Central memory CD8-positive, alpha-beta T cell (primary cell): ENCODE measurements around the gene STK32C.

Source experiments
- ATAC-seq: fragments of 150-1000 bp; cut with Tn5 transposase; replicated peaks from 2 replicates; pipeline ENCODE4 v1.10.0; 2022; ENCODE audit warnings: mild to moderate bottlenecking, moderate FRiP score, moderate number of reproducible peaks; ENCODE audit not compliant: poor library complexity, severe bottlenecking; ENCODE audit errors: extremely low read depth
- DNase-seq, 2 donors: peaks; one replicate each; pipeline ENCODE4 v3.0.0; 2021; ENCODE audit warnings: low spot score in 2 of 2
- H3K27ac Mint-ChIP-seq: one replicate; pipeline ENCODE4 v1.8.0; 2022; ENCODE audit warnings: low read depth, mild to moderate bottlenecking, moderate library complexity, mixed read lengths
- H3K27me3 Mint-ChIP-seq: one replicate; pipeline ENCODE4 v1.8.0; 2022; ENCODE audit warnings: mixed read lengths
- H3K36me3 Mint-ChIP-seq: one replicate; pipeline ENCODE4 v1.8.0; 2022; ENCODE audit warnings: mild to moderate bottlenecking, moderate library complexity, mixed read lengths; ENCODE audit not compliant: insufficient read depth
- H3K4me1 Mint-ChIP-seq: one replicate; pipeline ENCODE4 v1.8.0; 2022; ENCODE audit warnings: mixed read lengths
- H3K4me3 Mint-ChIP-seq: one replicate; pipeline ENCODE4 v1.8.0; 2022; ENCODE audit warnings: mild to moderate bottlenecking, moderate library complexity, mixed read lengths
- H3K9me3 Mint-ChIP-seq: one replicate; pipeline ENCODE4 v1.8.0; 2022; ENCODE audit warnings: mixed read lengths

Gene STK32C

DNA sequence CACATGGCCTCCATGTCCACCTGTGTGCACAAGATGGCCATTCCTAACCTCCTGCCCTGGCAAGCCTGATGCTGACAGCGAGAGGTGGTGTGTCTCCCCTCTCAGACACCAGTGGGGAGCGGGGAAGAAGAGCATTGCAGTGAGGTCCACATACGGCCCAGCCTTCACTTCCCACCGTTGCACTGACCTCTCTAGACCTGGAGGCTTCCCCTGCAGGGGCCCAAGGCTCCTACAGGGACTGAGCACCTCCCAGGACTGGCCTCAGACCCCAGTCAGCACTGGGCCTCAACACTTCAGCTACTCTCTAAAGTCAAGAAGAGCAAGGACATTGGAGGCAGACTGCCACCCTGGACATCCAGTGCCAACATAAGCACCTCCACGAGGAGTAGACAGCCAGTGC is 15.9 kb downstream of the STK32C start:
- DNase-seq (no peak), ATAC-seq (no peak)
- Mint-ChIP-seq H3K4me1 (no peaks in the 10 kb centered on the region), H3K36me3 (no peaks in the 10 kb centered on the region), H3K9me3 (no peaks in the 10 kb centered on the region), H3K27ac (no peak overlapping the region), H3K27me3 (no peaks in the 10 kb centered on the region), H3K4me3 (no peak overlapping the region)

DNA sequence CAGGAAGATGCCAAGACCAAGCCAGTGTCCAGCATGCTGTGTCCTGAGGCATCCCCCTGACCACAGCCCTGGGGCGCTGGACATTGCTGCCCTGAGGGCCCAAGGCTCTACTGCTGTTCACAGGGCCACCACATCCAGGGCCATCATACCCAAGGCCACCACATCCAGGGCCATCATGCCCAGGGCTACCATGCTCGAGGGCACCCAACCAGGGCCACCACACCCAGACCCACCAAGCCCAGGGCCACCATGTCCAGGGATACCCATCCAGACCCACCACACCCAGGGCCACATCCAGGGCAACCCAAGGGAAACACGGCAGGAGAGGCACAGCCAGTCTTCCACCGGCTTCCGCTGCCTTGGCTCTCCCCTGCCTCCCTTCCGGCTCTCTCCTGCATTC is 17.1 kb downstream of the STK32C start:
- H3K36me3 Mint-ChIP-seq, result no peaks in the 10 kb centered on the region
- H3K27ac Mint-ChIP-seq, result no peak overlapping the region
- no peaks in the 10 kb centered on the region for H3K4me1 Mint-ChIP-seq
- ATAC-seq (no peak), DNase-seq (no peak)
- H3K27me3 Mint-ChIP-seq, result no peaks in the 10 kb centered on the region
- no peak overlapping the region for H3K4me3 Mint-ChIP-seq
- H3K9me3 Mint-ChIP-seq, result no peaks in the 10 kb centered on the region

DNA sequence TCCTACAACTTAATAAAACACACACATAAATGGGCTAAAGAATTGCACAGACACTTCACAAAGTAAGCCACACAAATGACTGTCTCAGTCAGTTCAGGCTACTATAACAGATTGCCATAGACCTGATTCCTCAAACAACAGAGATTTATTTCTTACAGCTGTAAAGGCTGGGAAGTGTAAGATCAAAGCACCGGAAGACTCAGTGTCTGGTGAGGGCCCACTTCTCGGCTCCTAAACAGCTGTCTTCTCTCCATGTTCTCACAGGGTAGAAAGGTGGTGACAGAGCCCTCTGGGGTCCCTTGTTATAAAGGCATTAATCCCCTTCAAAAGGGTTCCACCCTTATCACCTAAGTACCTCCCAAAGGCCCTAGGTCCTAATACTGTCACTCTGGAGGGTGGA is 18.3 kb downstream of the STK32C start:
- H3K4me1 Mint-ChIP-seq, result no peaks in the 10 kb centered on the region
- no peak overlapping the region for H3K27ac Mint-ChIP-seq
- DNase-seq, result no peak
- ATAC-seq, result no peak
- no peaks in the 10 kb centered on the region for H3K36me3 Mint-ChIP-seq
- no peaks in the 10 kb centered on the region for H3K9me3 Mint-ChIP-seq
- no peaks in the 10 kb centered on the region for H3K27me3 Mint-ChIP-seq
- no peak overlapping the region for H3K4me3 Mint-ChIP-seq

- Mint-ChIP-seq H3K27me3 (no peaks in the 10 kb centered on the region), H3K4me1 (peaks cover 8% of the 10 kb centered on the region), H3K27ac (no peak overlapping the region), H3K36me3 (peaks cover 2% of the 10 kb centered on the region), H3K4me3 (no peak overlapping the region), H3K9me3 (no peaks in the 10 kb centered on the region)
- DNase-seq (no peak), ATAC-seq (no peak)
Observed at GRCh38 chr10:132283604-132284382, 24.0 kb downstream of the STK32C start.

DNA sequence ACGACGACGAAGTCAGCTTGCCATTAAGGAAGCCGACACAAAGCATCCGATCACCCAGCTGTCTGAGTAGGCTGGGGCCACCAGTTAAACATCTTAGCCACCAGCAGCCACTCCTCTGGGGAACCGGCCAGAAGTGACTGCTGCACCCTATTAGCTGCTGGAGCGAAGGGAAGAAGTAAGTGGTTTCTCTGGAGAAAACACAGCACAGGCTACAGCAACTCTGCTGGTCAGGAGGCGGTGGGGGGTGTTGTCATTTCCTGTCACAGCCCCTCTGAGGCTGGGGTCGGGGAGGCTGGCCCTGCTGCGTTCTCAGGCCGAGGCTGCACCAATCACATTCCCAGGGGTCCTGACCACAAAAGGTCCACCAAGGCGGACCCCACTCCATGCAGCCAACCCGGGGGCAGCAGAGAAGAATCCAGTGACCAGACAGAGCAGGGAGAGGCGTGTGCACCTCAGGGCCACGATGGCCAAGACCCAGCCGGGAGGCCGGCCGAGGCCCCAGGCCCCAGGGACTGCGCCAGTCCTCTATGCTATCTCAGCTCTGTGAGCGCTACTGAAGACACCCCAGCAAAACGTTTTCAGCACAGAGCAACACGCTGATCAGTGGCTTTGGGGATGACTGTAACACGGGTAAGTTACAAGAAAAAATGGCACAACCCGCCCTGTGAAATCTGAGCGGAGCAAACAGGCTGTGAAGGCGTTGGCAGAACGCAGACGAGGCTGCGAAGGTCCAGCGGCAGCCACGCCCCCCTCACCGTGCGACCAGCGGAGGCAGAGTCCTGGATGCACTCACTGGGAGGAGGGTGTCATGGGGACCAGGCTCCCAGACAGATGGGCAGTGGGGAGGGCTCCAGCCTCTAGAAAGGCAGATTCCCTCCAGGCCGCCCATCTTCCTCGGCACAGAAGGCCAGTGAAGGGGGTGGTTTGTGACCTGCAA is 24.8 kb downstream of the STK32C start:
- Mint-ChIP-seq H3K27me3 (no peaks in the 10 kb centered on the region), H3K9me3 (no peaks in the 10 kb centered on the region), H3K4me1 (peaks cover 8% of the 10 kb centered on the region), H3K27ac (no peak overlapping the region), H3K4me3 (no peak overlapping the region), H3K36me3 (peaks cover 2% of the 10 kb centered on the region)
- DNase-seq (no peak), ATAC-seq (no peak)

DNA sequence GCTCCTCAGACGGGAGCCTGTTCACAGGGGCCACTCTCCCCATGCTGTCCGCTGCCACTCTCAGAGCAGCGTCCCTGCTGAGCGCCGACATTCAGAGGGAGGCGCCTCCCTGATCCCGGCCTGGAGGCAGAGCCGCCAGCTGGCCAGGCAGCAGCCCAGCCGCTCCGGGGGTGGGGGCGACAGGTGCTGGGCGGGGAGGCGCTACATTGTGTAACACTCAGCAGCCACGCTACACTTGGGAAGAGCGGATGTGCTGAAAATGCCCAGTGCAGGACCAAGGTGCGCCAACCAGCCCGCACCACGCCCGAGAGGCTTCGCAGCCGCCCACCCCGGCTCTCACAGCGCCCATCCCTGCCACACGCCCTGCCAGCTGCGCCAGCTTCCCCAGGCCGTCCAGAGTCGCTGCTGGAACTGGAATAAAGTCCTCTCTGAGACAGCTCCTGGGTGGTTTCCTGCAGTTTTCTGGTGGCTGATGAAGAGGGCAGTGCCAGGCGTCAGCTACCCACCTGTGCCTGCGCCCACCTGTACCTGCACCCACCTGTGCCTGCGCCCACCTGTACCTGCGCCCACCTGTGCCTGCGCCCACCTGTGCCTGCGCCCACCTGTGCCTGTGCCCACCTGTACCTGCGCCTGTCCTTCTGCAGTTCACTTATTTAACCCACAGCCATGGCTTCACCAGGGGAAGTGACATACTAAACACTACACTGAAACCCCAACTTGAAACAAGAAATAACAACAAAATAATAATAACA is 25.7 kb downstream of the STK32C start:
- Mint-ChIP-seq H3K4me3 (no peak overlapping the region), H3K27ac (no peak overlapping the region), H3K4me1 (peaks cover 8% of the 10 kb centered on the region), H3K36me3 (peaks cover 2% of the 10 kb centered on the region), H3K27me3 (no peaks in the 10 kb centered on the region), H3K9me3 (no peaks in the 10 kb centered on the region)
- no peak for DNase-seq
- no peak for ATAC-seq

GRCh38 chr10:132280646-132281074 is 27.1 kb downstream of the STK32C start:
- Mint-ChIP-seq H3K27ac (no peak overlapping the region), H3K9me3 (no peaks in the 10 kb centered on the region), H3K36me3 (peaks cover 2% of the 10 kb centered on the region), H3K4me1 (peaks cover 8% of the 10 kb centered on the region), H3K27me3 (no peaks in the 10 kb centered on the region), H3K4me3 (no peak overlapping the region)
- DNase-seq, result no peak
- no peak for ATAC-seq

GRCh38 chr10:132279873-132280645 is 27.7 kb downstream of the STK32C start:
- Mint-ChIP-seq H3K27ac (no peak overlapping the region), H3K27me3 (no peaks in the 10 kb centered on the region), H3K4me1 (peaks cover 8% of the 10 kb centered on the region), H3K36me3 (peaks cover 2% of the 10 kb centered on the region), H3K9me3 (no peaks in the 10 kb centered on the region), H3K4me3 (no peak overlapping the region)
- ATAC-seq, result no peak
- DNase-seq, result no peak

- Mint-ChIP-seq H3K4me3 (no peak overlapping the region), H3K36me3 (peaks cover 2% of the 10 kb centered on the region), H3K9me3 (no peaks in the 10 kb centered on the region), H3K4me1 (peaks cover 14% of the 10 kb centered on the region), H3K27ac (no peak overlapping the region), H3K27me3 (no peaks in the 10 kb centered on the region)
- DNase-seq (no peak), ATAC-seq (no peak)
Observed at GRCh38 chr10:132277311-132277741, 30.4 kb downstream of the STK32C start.

DNA sequence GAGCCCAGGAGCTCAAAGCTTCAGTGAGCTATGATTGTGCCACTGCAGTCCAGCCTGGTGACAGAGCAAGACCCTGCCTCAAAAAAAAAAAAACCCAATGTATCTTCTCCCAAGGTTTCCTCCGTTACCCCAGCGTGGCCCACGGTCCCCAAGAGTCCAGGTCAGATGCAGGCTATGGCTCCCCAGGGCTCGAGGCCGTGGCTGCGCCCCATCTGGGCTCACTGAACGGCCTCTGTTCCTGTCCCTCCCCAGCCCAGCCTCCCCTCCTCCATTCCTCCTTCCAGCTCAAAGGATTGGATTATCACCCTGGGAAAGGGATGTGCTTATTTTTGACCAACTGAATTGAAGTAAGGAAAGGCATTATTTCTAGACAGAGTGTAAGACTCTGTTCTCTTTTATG is 31.0 kb downstream of the STK32C start:
- H3K27me3 Mint-ChIP-seq, result no peaks in the 10 kb centered on the region
- DNase-seq, result no peak
- no peak overlapping the region for H3K4me3 Mint-ChIP-seq
- no peak overlapping the region for H3K27ac Mint-ChIP-seq
- H3K36me3 Mint-ChIP-seq, result peaks cover 3% of the 10 kb centered on the region
- no peaks in the 10 kb centered on the region for H3K9me3 Mint-ChIP-seq
- H3K4me1 Mint-ChIP-seq, result peaks cover 15% of the 10 kb centered on the region
- ATAC-seq, result no peak

DNA sequence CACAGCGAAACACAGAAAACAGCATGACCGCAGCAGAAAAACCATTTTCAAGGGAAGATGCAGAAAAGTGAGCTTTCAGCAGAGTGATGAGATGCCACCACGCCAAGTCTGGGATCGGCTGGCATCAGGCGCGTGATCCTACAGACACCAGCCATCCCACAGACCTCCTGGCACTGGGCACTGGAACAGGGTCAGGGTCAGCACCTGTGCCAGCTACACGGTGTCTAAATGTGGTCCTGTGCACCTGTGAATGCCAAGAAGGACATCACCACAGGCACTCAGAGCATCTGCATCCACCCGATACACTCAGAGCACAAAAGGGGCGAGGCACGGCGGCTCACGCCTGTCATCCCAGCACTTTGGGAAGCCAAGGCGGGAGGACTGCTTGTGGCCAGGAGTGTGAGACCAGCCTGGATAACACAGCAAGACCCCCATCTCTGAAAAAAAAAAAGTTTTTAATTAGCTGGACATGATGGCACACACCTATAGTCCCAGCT is 31.5 kb downstream of the STK32C start:
- H3K9me3 Mint-ChIP-seq, result no peaks in the 10 kb centered on the region
- no peak overlapping the region for H3K4me3 Mint-ChIP-seq
- no peak overlapping the region for H3K27ac Mint-ChIP-seq
- H3K27me3 Mint-ChIP-seq, result no peaks in the 10 kb centered on the region
- DNase-seq (no peak), ATAC-seq (no peak)
- peaks cover 15% of the 10 kb centered on the region for H3K4me1 Mint-ChIP-seq
- H3K36me3 Mint-ChIP-seq, result peaks cover 3% of the 10 kb centered on the region
